C4-2B (cell line): ENCODE results near the gene EWSR1.
"Not testable (repeated sequence)": the region's sequence is repeated elsewhere in the genome, so short reads cannot be mapped to it uniquely, and the experiment has no call there.

ENCODE experiments used
- H3K27ac ChIP-seq: fragments of 450-650 bp; 2 replicates; pipeline ENCODE4 v1.5.1; 2017
- CTCF ChIP-seq: fragments of 450-650 bp; conservative IDR thresholded peaks from 2 replicates; pipeline ENCODE4 v1.5.1; 2017; ENCODE audit warnings: mild to moderate bottlenecking
- ZFX ChIP-seq: fragments of 450-650 bp; IDR thresholded peaks from 2 replicates; pipeline ENCODE4 v1.6.1; 2017

The EWSR1 gene

GRCh38 chr22:29267858-29268510 lies at the start of gene EWSR1, which contains the start of gene RHBDD3:
Gene EWSR1, plus strand, starts transcription at chr22:29268268. Its CDS starts 69 bp downstream, at chr22:29268337.
Gene RHBDD3, minus strand, starts transcription at chr22:29267981. Its CDS starts 2,355 bp downstream, at chr22:29265626.
- peak within 1 kb of the TSS; percentile 100 for H3K27ac ChIP-seq
- no peak for TF ChIP-seq ZFX
- TF ChIP-seq CTCF = no peak

GRCh38 chr22:29218758-29219408 lies 49.2 kb upstream of the EWSR1 start:
- no peak for TF ChIP-seq ZFX
- no peak for TF ChIP-seq CTCF

DNA sequence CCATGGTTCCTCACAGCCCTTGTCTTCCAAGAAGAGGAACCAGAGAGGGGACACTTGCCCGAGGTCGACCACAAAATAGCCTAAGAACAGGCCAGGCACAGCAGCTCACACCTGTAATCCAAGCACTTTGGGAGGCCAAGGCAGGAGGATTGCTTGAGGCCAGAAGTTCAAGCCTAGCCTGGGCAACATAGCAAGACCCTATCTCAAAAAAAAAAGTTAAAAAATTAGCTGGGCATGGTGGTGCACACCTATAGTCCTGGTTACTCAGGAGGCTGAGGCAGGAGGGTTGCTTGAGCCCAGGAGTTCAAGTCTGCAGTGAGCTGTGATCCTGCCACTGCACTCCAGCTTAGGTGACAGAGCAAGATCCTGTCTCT lies 48.7 kb upstream of the EWSR1 start:
- H3K27ac ChIP-seq = not testable (repeated sequence)

More at GRCh38 chr22:29218758-29219408, 49.2 kb upstream of the EWSR1 start:
- no peak overlapping the region for H3K27ac ChIP-seq

GRCh38 chr22:29219881-29220670 lies 48.0 kb upstream of the EWSR1 start:
- H3K27ac ChIP-seq = peak overlapping the region; percentile 52
- TF ChIP-seq ZFX (no peak), CTCF (no peak)

DNA sequence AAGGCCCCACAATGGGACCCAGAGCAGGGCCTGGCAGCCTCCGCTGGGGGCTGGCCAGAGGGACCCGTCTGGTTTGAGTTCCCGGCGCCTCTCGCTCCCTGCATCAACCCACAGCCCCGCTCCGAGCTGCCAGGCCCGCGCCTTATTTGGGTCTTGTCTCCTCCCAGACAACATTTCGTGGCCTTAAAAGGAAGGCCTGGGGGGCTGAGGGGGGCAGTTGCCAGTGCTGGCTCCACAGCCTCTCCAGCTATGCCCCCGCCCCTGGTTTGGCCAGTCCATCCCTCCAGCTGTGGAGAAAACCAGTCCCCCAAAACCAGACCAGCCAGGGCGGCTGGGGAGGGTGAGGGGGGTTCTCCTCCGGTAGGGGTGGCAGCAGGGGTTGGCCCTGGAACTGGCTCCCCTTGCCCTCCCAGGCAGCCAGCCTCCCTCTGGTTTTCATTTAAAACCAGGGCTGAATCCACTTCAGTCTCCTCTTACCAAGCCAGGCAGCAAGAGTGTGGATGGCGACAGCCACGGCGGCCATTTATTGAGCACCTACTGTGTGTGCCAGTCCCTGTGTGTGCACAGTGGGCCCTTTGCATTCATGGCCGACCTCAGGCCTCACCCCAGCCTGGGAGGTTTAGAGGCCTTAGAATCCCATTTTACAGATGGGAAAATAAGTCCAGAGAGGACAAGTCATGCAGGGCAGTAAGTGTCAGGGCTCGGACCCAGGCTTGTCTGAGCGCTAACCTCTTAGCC lies 43.8 kb upstream of the EWSR1 start:
- no peak for TF ChIP-seq ZFX
- TF ChIP-seq CTCF = no peak
- no peak overlapping the region for H3K27ac ChIP-seq

GRCh38 chr22:29224859-29225410 lies 43.1 kb upstream of the EWSR1 start:
- TF ChIP-seq CTCF = no peak
- TF ChIP-seq ZFX = no peak
- no peak overlapping the region for H3K27ac ChIP-seq

- H3K27ac ChIP-seq = no peak overlapping the region
- TF ChIP-seq ZFX (no peak), CTCF (no peak)
These were observed 42.5 kb upstream of the EWSR1 start for GRCh38 chr22:29225422-29226090.
